ENCODE measurements around the gene COMMD8.

Gene COMMD8

GRCh38 chr4:47471064-47471463 is 7.6 kb upstream of the COMMD8 start:
- no peak for DNase-seq

- no peak for DNase-seq
Observed at GRCh38 chr4:47469951-47470350, 6.4 kb upstream of the COMMD8 start.

- no peak for DNase-seq
Observed at GRCh38 chr4:47468706-47469365, 5.3 kb upstream of the COMMD8 start.

GRCh38 chr4:47466056-47466785 is 2.7 kb upstream of the COMMD8 start:
- no peak for DNase-seq

DNA sequence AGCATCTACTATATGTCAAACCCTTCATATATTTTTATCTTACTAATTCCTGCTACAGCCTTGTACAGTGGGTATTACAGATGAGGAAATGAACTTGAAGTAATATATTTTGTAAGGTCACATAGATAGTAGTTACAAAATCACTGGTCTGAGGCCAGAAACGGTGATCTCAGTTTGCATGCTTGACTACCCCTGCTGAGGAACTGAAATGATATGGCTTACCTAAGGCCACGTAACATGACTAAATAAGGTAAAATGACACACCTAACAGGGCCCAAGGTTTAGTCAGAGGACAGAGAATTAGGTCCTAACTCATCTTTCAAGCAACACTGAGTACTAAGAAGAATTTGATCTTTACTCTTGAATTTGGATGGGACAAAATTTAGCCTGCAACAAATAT is 1.5 kb upstream of the COMMD8 start:
- no peak for DNase-seq

GRCh38 chr4:47462799-47463234 is 685 bp downstream of the COMMD8 start:
- no peak for DNase-seq

DNA sequence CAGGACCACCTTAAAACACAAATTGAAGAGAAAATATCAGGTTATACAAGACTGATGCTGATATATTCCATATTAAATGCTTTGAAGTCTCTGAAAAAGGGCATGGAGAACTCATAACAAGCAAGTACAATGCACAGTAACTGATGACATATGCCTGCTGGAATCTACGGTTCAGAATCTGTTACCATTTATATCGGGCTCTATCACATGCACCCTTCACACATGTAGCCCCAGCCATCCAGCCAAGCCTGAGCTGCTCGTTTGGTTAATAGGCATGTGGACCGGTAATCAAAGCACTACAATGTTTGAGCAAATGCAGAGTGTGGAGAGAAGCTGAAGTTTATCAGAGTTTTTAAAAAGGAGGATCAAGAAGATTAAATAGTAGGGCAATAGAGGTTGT is 11.8 kb downstream of the COMMD8 start:
- DNase-seq: no peak

DNA sequence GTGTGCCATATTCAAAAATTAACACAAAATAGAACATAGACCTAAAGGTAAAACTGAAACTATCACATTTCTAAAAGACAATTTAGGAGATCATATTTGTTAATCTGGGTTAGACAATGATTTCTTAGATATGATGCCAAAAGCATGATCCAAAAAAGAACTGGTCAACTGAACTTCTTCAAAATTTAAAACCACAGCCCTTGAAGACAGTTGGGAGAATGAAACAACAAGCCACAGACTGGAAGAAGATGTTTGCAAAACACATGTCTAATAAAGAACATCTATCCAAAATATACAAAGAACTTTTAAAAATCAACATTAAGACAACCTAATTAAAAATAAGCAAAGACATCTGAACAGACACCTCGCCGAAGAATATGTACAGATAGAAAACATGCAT is 19.5 kb downstream of the COMMD8 start:
- no peak for DNase-seq

GRCh38 chr4:47442980-47443379 is 20.5 kb downstream of the COMMD8 start:
- no peak for DNase-seq

- no peak for DNase-seq
Observed at GRCh38 chr4:47434931-47435330, 28.6 kb downstream of the COMMD8 start.

GRCh38 chr4:47432749-47433148 is 30.8 kb downstream of the COMMD8 start:
- no peak for DNase-seq

- no peak for DNase-seq
Observed at GRCh38 chr4:47427935-47428334, 35.6 kb downstream of the COMMD8 start.

- no peak for DNase-seq
Observed at GRCh38 chr4:47425628-47426027, 37.9 kb downstream of the COMMD8 start.

DNA sequence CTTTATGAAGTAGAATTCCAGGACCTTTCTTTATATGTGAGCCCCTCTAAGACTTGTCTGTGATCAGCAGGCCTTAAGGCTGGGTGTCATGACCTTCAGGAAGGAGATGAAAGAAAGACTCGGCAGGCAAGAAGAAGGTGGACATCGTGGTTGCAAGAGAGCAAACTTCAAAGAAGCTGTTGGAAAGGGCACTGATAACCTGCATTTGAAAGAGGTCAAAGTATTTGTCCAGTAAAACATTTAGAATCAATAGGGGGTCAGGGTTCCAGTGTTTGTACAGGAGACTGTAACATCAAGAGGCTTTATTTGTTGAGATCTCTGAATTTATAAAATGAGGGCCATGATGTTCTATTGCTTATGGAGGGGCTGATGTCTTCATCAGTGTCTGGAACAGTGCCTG is 44.2 kb downstream of the COMMD8 start:
- DNase-seq: no peak

- no peak for DNase-seq
Observed at GRCh38 chr4:47418147-47418546, 45.4 kb downstream of the COMMD8 start.

GRCh38 chr4:47415719-47416118 is 47.8 kb downstream of the COMMD8 start:
- DNase-seq: no peak

DNA sequence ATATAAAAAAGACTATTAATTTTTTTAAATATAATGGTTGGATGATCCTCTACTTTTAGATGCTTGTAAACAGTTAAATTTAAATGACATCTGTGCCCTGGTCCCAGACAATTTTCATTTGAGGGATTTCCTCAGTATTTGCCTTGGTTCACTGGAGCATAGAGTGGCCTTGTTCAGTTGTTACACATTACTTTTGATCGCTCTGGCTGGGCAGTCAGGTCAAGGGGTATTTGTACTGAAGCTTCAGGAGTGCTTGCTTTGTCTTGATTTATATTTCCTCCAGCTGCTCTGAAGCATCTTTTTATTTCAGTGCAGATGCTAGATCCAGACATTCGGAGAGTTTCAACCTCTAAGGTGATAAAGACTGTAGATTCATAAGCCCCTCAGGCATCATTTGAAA is 50.0 kb downstream of the COMMD8 start:
- DNase-seq: no peak

GRCh38 chr4:47410271-47410670 is 53.2 kb downstream of the COMMD8 start:
- no peak for DNase-seq

- no peak for DNase-seq
Observed at GRCh38 chr4:47406408-47406807, 57.1 kb downstream of the COMMD8 start.

All from T-helper 1 cell (primary cell).